Choroid plexus epithelial cell (primary cell): ENCODE measurements around the gene RNF144A.

Experiments used
- DNase-seq: peaks from one replicate; pipeline ENCODE4 v3.0.0-alpha.2; 2010; ENCODE audit warnings: low read depth
- H3K4me3 ChIP-seq: 2 replicates; pipeline ENCODE4 v1.5.1; 2011; ENCODE audit warnings: low read depth, mild to moderate bottlenecking, control low read depth, low read length, moderate library complexity
- TF ChIP-seq, protein P1 (sequence below): conservative IDR thresholded peaks from 2 replicates; pipeline ENCODE4 v1.5.1; 2011; ENCODE audit warnings: low read depth, mild to moderate bottlenecking, control low read depth, inconsistent platforms, low read length, moderate library complexity

RNF144A gene

DNA sequence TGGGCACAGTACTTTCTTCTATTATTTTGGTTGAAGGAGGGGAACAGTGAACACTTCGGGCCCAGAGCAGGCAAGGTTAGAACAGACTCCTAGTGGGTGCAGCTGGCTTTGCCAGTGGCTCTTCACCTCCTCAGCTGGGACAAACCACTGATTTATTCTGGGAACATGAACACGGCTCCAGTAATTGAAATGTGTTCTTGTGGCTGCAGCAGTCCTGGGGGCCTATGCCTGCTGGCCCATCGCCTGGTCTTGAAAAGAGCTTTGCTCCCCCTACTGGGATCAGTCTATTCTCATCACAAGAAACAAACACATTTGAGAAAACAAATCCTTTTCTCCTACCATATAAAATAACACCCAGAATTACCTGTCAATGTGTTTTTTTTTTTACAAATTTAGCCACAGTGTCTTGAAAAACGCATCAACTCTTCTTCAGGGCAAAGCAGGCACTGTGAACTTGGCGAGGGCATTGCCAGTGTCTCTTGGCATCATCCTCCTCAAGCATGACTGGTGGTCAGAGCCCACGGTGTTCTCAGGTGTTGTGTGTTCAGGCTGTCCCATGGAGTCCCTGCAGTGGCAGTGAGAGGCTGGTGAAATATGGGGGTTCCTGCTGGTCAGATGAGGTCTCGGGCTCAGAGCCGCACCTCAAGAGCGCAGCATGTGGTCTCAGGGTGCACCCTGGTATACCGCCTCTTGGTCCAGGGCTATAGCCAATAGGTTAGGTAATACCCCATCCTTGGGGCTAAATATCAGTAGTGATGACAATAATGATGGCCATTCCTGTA, 51.3 kb downstream of the RNF144A start:
- peak; percentile 82 for DNase-seq
- H3K4me3 ChIP-seq = no peak overlapping the region
- TF ChIP-seq, protein P1, sequence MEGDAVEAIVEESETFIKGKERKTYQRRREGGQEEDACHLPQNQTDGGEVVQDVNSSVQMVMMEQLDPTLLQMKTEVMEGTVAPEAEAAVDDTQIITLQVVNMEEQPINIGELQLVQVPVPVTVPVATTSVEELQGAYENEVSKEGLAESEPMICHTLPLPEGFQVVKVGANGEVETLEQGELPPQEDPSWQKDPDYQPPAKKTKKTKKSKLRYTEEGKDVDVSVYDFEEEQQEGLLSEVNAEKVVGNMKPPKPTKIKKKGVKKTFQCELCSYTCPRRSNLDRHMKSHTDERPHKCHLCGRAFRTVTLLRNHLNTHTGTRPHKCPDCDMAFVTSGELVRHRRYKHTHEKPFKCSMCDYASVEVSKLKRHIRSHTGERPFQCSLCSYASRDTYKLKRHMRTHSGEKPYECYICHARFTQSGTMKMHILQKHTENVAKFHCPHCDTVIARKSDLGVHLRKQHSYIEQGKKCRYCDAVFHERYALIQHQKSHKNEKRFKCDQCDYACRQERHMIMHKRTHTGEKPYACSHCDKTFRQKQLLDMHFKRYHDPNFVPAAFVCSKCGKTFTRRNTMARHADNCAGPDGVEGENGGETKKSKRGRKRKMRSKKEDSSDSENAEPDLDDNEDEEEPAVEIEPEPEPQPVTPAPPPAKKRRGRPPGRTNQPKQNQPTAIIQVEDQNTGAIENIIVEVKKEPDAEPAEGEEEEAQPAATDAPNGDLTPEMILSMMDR = peak; percentile 65

DNA sequence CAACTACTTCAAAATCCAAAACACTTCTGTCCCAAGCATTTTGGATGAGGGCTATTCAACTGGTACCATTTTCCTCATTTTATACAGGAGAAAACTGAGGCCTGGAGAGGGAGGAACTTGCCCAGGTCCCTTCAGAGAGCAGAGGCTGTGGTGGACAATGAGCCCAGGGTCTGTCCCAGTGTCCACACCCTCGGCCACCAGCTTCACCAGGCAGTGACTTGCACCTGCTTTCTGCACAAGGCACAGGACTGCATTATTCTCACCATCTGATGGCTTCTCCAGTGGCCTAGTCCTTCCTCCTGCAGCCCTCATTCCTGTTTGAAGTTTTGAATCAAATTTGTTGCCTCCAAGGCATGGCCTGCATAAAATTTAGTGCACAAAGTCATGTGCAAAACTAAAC, 53.3 kb downstream of the RNF144A start:
- TF ChIP-seq, protein P1 = no peak
- no peak overlapping the region for H3K4me3 ChIP-seq
- DNase-seq = no peak

DNA sequence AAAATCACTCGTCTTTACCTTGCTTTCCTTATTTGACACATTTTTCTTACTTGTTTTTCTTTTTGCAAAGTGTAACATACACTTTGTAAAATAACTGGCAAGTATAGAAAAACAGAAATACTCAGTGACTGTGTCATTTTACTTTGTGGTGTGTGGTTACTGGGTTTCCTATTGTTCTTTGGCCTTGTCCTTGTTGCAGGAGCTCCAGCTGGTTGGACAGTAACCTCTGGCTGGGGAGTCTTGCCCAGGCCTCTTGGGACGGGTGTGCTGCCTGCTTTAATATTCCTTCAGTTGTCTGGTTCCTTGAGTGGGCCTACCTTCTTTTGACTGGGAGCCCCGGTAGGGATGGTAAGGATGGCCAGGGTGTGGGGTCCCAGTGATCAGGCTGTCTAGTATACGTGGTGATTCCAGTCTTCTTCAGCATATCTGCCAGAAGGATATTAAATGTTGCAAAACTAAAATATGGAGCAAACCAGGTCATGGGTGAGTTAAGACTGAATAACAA, 53.8 kb downstream of the RNF144A start:
- no peak overlapping the region for H3K4me3 ChIP-seq
- no peak for DNase-seq
- TF ChIP-seq, protein P1 = no peak

DNA sequence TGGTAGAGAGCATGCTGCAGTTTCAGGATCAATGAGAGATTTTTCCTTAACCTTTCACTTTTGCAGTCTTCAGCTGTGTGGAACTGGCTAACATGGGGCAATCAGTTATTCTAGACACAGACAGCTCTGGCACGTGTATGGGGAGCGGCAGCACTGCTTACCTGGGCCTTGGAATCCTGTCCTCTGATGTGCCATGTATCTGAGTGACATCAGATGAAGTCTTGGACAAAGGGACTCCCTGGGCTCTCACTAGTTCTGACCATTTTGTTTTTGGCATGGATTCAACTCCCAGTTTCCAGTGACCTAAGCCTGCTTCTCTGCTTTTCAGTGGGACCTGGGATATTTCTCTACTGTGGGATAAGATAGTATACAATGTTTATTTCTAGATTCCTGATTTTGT, 54.3 kb downstream of the RNF144A start:
- H3K4me3 ChIP-seq = no peak overlapping the region
- DNase-seq = no peak
- TF ChIP-seq, protein P1 = no peak

DNA sequence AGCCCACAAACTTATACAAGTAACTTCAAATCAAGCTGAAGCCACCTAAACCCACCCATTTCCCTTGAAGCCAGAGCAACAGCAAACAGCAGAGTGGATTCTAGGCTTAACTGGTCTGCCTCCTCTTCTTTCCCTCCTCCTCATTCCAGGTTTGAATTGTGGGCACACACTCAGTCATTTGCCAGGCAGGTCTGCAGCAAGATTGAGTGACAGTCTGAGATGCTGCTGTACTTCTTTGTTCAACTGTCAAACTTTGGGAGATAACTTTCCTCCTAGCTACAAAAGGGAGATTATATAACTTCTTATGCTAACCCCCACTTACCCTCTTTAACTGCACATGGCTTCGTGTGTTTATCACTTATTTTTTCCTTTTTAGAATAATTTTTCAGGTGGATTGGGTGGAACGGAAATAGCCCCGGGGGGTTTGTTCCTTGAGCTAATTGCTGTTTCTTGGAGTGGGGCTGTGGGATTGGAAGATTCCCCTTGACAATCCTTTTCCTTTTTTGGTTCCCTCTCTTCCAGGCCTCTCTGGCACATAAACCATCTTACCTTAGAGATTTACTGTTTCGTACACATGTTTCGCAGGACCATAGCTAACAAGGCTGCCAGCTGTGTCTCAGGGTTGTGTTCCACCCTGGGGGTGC, 55.0 kb downstream of the RNF144A start:
- H3K4me3 ChIP-seq = no peak overlapping the region
- TF ChIP-seq, protein P1 = no peak
- no peak for DNase-seq

DNA sequence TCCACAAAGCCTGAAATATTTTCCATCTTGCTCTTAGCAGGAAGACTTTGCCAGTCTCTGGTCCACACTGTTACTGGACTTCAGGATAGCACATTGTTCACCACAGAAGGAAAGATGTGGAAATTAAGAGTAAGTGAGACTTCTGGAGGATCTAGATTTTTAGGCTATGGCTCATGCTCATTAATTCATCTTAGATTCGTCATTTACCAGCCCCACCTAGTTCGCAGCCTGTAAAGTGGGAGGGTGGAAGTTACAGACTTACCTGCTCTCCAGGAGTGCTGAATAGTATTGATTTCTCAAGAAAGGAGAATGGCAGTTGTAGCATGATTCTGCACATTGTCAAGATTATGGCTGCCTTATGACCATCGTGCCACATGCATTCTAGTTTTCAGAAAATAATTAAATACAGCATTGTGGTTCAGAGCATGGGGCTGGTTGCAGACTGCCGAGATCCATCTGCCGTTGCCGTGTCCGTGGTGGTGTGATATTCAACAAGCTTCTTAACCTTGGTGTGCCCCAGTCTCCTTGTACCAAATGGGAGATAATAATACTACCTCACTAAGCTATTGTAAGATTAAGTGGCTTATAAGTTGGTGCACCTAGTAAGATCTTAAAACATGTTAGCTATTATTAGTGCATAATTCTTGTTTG, 56.8 kb downstream of the RNF144A start:
- no peak for DNase-seq
- TF ChIP-seq, protein P1 = no peak
- no peak overlapping the region for H3K4me3 ChIP-seq
